ENCODE data around the gene PLA2G4A.

PLA2G4A gene

GRCh38 chr1:186842547-186842946 is 13.8 kb downstream of the PLA2G4A start:
- TF ChIP-seq CTCF (IDR thresholded peaks at IDR 0.05; ENCODE audit: low read length, missing control alignments), result no peak
- no peak overlapping the region for H3K4me3 ChIP-seq (replicated peaks; ENCODE audit: low read depth, low read length)
- DNase-seq (ENCODE audit: low read depth), result no peak

- DNase-seq (ENCODE audit: low read depth), result no peak
These were observed 14.5 kb downstream of the PLA2G4A start for GRCh38 chr1:186843226-186843625.

GRCh38 chr1:186843931-186844330 is 15.2 kb downstream of the PLA2G4A start:
- no peak for TF ChIP-seq CTCF (IDR thresholded peaks at IDR 0.05; ENCODE audit: low read length, missing control alignments)
- no peak for DNase-seq (ENCODE audit: low read depth)
- no peak overlapping the region for H3K4me3 ChIP-seq (replicated peaks; ENCODE audit: low read depth, low read length)

More at GRCh38 chr1:186843226-186843625, 14.5 kb downstream of the PLA2G4A start:
- no peak overlapping the region for H3K4me3 ChIP-seq (replicated peaks; ENCODE audit: low read depth, low read length)
- TF ChIP-seq CTCF (IDR thresholded peaks at IDR 0.05; ENCODE audit: low read length, missing control alignments), result no peak

- H3K4me3 ChIP-seq (replicated peaks; ENCODE audit: low read depth, low read length), result no peak overlapping the region
- DNase-seq (ENCODE audit: low read depth), result no peak
- no peak for TF ChIP-seq CTCF (IDR thresholded peaks at IDR 0.05; ENCODE audit: low read length, missing control alignments)
These were observed 16.9 kb downstream of the PLA2G4A start for GRCh38 chr1:186845576-186846210.

- no peak overlapping the region for H3K4me3 ChIP-seq (replicated peaks; ENCODE audit: low read depth, low read length)
- peak; percentile 38 for DNase-seq (ENCODE audit: low read depth)
- no peak for TF ChIP-seq CTCF (IDR thresholded peaks at IDR 0.05; ENCODE audit: low read length, missing control alignments)
These were observed 19.9 kb downstream of the PLA2G4A start for GRCh38 chr1:186848509-186849130.

- DNase-seq (ENCODE audit: low read depth), result no peak
- no peak overlapping the region for H3K4me3 ChIP-seq (replicated peaks; ENCODE audit: low read depth, low read length)
- TF ChIP-seq CTCF (IDR thresholded peaks at IDR 0.05; ENCODE audit: low read length, missing control alignments), result no peak
These were observed 20.5 kb downstream of the PLA2G4A start for GRCh38 chr1:186849271-186849671.

- no peak for TF ChIP-seq CTCF (IDR thresholded peaks at IDR 0.05; ENCODE audit: low read length, missing control alignments)
- no peak overlapping the region for H3K4me3 ChIP-seq (replicated peaks; ENCODE audit: low read depth, low read length)
- DNase-seq (ENCODE audit: low read depth), result no peak
These were observed 21.1 kb downstream of the PLA2G4A start for GRCh38 chr1:186849826-186850225.
